HG03460 (cell line): ENCODE measurements around the gene RHOF.

Experiments
- ATAC-seq: cut with Tn5 transposase; IDR thresholded peaks from one replicate; pipeline ENCODE4 v1.9.1; 2021; ENCODE audit not compliant: unreplicated experiment

The RHOF gene

GRCh38 chr12:121805171-121806008 is 11.9 kb upstream of the RHOF start:
- ATAC-seq: no peak

GRCh38 chr12:121804417-121805111 is 11.1 kb upstream of the RHOF start:
- no peak for ATAC-seq

- no peak for ATAC-seq
These were observed 10.5 kb upstream of the RHOF start, which contains the start of gene SETD1B for GRCh38 chr12:121803861-121804416. Gene SETD1B (plus strand): TSS chr12:121804009. CDS start chr12:121804738, 729 bp downstream.

- peak; percentile 38 for ATAC-seq
These were observed 9.6 kb upstream of the RHOF start for GRCh38 chr12:121802843-121803698.

GRCh38 chr12:121802485-121802842 is 9.0 kb upstream of the RHOF start:
- no peak for ATAC-seq

GRCh38 chr12:121801595-121802484 is 8.4 kb upstream of the RHOF start:
- no peak for ATAC-seq

- no peak for ATAC-seq
These were observed 7.5 kb upstream of the RHOF start for GRCh38 chr12:121800694-121801594.

- no peak for ATAC-seq
These were observed 6.6 kb upstream of the RHOF start for GRCh38 chr12:121799842-121800693.

- ATAC-seq: no peak
These were observed 5.8 kb upstream of the RHOF start for GRCh38 chr12:121799156-121799841.

GRCh38 chr12:121798787-121799155 is 5.3 kb upstream of the RHOF start:
- ATAC-seq: no peak

GRCh38 chr12:121797937-121798786 is 4.7 kb upstream of the RHOF start:
- no peak for ATAC-seq

GRCh38 chr12:121796855-121797751 is 3.6 kb upstream of the RHOF start:
- no peak for ATAC-seq

GRCh38 chr12:121795034-121795968 is 1.8 kb upstream of the RHOF start:
- no peak for ATAC-seq

- no peak for ATAC-seq
These were observed 1.1 kb upstream of the RHOF start for GRCh38 chr12:121794534-121795033.
